ENCODE data around the gene ENOX1.
A peak's percentile ranks its signal among the peaks of the same experiment; 100 is the strongest.

ENOX1 gene

DNA sequence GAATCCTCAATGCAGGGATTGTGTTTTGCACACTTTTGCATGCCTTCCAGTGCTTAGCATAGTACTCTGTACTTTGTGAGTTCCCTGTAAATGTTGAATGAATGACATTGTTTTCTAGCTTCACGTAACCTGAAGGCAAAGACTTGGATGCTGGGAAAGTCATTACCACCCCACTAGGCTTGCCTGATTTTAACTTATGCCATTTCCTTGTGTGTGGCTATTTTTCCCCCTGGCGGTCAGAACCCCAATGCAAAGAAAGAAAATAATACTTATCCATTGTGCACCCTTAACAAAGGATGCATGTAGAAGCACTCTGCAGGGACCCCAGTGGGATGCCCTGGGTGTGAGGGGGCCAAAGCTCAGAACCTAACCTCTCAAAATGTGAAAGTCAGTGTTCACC lies 1.2 kb upstream of the ENOX1 start:
- TF ChIP-seq, protein P1, sequence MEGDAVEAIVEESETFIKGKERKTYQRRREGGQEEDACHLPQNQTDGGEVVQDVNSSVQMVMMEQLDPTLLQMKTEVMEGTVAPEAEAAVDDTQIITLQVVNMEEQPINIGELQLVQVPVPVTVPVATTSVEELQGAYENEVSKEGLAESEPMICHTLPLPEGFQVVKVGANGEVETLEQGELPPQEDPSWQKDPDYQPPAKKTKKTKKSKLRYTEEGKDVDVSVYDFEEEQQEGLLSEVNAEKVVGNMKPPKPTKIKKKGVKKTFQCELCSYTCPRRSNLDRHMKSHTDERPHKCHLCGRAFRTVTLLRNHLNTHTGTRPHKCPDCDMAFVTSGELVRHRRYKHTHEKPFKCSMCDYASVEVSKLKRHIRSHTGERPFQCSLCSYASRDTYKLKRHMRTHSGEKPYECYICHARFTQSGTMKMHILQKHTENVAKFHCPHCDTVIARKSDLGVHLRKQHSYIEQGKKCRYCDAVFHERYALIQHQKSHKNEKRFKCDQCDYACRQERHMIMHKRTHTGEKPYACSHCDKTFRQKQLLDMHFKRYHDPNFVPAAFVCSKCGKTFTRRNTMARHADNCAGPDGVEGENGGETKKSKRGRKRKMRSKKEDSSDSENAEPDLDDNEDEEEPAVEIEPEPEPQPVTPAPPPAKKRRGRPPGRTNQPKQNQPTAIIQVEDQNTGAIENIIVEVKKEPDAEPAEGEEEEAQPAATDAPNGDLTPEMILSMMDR (IDR thresholded peaks at IDR 0.05; ENCODE audit: low read depth, low read length): peak; percentile 64
- DNase-seq (ENCODE audit: low read depth, low spot score): peak; percentile 61
- H3K4me3 ChIP-seq (ENCODE audit: low read depth, low read length): peak overlapping the region; percentile 60
- in situ Hi-C loops (cut with HindIII; ENCODE audit: low sequenced_read_pairs): no loop called here

DNA sequence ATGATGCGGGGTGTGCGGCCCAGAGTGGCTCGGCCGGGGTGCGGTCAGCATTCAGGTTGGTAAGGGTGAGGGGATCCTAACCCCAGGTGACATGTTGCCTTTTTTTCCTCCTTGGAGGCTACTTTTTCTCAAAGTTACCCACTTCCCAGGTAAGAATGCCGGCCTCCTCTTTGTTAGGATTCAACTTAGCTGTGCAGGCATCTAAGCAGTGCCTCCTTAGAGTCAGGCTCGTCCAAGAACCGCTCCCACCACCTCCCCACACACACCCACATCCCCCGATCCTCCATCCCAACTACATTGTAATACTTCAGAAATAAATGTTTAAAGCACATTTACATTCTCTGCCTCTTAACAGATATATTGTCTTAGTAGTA lies 733 bp upstream of the ENOX1 start:
- TF ChIP-seq, protein P1 (IDR thresholded peaks at IDR 0.05; ENCODE audit: low read depth, low read length): no peak
- DNase-seq (ENCODE audit: low read depth, low spot score): peak; percentile 9
- peak overlapping the region; percentile 60 for H3K4me3 ChIP-seq (ENCODE audit: low read depth, low read length)
- in situ Hi-C loops (cut with HindIII; ENCODE audit: low sequenced_read_pairs): no loop called here

DNA sequence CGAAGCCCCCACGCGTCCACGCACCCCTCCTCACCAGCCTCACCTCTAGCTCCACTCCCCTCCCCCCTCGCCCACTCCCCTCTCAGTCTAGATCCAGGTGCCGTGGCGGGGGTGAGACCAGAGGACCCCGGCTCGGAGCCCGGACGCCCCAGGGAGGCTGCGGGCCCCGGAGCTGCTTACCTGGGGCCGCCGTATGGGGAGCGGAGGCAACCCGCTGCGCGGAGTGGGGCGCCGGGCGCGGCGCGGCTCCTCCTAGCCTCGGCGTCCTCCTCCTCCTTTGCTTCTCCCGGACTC lies 353 bp downstream of the ENOX1 start:
- DNase-seq (ENCODE audit: low read depth, low spot score): no peak
- in situ Hi-C loops (cut with HindIII; ENCODE audit: low sequenced_read_pairs): no loop called here

DNA sequence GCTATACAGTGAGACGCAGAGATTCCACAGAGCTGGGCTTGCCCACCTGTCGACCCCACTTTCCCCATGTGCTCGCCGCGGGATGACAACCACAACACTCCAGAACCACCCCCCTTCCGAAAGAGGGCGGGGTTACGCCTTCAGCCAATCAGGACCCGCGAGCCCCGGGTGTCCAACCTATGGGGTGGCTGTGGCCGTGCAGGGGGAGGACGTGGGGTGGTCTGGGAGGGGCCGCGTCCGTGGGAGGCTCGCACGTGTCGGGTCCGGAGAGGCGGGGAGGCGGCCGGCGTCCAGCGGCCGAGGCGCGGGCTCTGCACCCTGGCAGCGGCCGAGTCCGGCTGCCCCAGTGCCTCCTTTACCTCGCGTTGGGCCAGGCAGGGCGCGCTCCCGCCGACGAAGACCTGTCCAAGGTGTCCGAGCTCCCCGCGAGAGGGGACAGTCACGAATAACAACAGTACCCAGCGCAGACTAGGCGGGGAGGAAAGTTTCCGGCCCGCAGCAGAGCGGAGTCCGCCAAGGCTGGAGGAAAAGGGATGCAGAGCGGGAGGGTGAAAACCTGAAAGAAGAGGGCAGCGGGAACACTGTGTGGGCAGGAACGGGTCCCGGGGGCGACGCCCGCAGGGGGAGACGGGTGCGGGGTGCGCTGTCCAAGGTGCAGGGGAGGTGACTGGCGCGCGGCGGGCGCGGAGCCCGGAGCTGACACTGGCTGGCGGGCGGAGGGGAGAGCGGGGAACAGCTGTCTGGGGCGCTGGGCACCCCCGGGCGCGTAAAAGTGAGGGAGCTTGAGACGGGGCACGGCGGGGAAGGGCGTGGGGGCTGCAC lies 911 bp downstream of the ENOX1 start:
- peak overlapping the region; percentile 60 for H3K4me3 ChIP-seq (ENCODE audit: low read depth, low read length)
- peak; percentile 68 for DNase-seq (ENCODE audit: low read depth, low spot score)
- TF ChIP-seq, protein P1 (IDR thresholded peaks at IDR 0.05; ENCODE audit: low read depth, low read length): no peak
- in situ Hi-C loops (cut with HindIII; ENCODE audit: low sequenced_read_pairs): no loop called here

More for the DNA sequence above, 353 bp downstream of the ENOX1 start:
- TF ChIP-seq, protein P1 (IDR thresholded peaks at IDR 0.05; ENCODE audit: low read depth, low read length): no peak
- H3K4me3 ChIP-seq (ENCODE audit: low read depth, low read length): peak overlapping the region; percentile 60

DNA sequence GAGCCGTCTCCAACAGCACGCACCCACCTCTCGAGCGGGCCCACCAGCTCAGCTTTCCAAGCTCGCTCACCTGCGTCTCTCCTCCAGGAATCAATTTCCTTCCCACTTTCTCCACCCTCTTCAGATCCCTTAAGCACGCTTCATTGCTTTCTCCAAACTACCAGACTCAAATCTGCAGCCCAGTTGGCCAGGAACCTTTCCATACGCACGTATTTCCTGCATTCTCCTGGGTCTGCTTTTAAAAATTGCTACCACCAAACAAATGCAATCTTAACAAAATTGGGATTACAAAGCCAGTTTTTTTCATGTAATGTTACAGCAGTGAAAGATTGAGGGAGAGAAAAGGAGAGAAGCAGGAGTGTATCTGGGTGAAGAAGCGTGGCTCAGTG lies 1.5 kb downstream of the ENOX1 start:
- H3K4me3 ChIP-seq (ENCODE audit: low read depth, low read length): peak overlapping the region; percentile 60
- TF ChIP-seq, protein P1 (IDR thresholded peaks at IDR 0.05; ENCODE audit: low read depth, low read length): no peak
- no peak for DNase-seq (ENCODE audit: low read depth, low spot score)
- in situ Hi-C loops (cut with HindIII; ENCODE audit: low sequenced_read_pairs): no loop called here

DNA sequence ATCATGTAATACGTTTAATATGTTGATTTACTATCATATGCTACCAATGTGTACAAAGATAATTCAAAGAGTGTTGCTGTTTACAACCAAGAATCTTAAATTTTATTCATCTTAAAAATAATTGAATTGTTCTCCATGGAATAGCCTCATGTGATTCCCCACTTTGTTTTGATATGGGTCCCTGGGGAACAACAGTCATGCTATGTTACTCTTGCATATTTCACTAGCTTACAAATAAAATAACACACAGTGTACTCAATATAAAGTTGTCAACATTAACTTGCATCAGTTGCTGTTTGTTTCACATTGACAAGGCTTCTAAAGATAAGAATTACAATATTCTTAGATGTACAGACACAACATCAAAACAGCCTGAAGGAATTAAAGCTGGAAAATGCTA lies 2.3 kb downstream of the ENOX1 start:
- in situ Hi-C loops (cut with HindIII; ENCODE audit: low sequenced_read_pairs): no loop called here
- H3K4me3 ChIP-seq (ENCODE audit: low read depth, low read length): no peak overlapping the region

More for the DNA sequence above, 2.3 kb downstream of the ENOX1 start:
- TF ChIP-seq, protein P1 (IDR thresholded peaks at IDR 0.05; ENCODE audit: low read depth, low read length): no peak
- no peak for DNase-seq (ENCODE audit: low read depth, low spot score)
